ENCODE results near the gene KRT15. TPM values are rescaled to one million over a fixed set of nuclear protein-coding genes. Genes with fewer than 3 reads are reported as not detected.

KRT15 gene
- total RNA-seq, 4 donors from 2014 or later: 0.80 to 17.6 (median 7.4) TPM

DNA sequence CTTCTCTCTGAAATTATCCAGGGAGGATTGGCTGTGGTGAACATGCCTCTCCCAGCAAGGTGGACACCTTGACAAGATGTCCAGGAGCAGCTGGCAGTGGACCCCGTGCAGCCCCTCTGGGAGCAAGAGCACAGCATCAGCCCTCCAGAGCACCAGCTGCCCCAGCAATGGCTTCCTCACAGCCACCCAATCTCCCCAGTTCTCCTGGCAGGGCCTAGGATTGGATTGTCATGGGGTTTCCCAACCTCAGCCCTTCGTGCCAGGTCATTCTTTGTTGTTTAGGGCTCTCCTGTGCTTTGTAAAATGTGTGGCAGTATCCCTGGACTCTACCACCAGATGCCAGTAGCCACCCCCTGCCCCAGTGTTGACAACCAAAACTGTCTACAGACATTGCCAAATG, 27.2 kb downstream of the KRT15 start:
- H3K27me3 ChIP-seq: no peaks in the 10 kb centered on the region
- H3K9me3 ChIP-seq: no peaks in the 10 kb centered on the region
- no peak for TF ChIP-seq POLR2A (IDR thresholded peaks at IDR 0.05)
- TF ChIP-seq, protein P1, sequence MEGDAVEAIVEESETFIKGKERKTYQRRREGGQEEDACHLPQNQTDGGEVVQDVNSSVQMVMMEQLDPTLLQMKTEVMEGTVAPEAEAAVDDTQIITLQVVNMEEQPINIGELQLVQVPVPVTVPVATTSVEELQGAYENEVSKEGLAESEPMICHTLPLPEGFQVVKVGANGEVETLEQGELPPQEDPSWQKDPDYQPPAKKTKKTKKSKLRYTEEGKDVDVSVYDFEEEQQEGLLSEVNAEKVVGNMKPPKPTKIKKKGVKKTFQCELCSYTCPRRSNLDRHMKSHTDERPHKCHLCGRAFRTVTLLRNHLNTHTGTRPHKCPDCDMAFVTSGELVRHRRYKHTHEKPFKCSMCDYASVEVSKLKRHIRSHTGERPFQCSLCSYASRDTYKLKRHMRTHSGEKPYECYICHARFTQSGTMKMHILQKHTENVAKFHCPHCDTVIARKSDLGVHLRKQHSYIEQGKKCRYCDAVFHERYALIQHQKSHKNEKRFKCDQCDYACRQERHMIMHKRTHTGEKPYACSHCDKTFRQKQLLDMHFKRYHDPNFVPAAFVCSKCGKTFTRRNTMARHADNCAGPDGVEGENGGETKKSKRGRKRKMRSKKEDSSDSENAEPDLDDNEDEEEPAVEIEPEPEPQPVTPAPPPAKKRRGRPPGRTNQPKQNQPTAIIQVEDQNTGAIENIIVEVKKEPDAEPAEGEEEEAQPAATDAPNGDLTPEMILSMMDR (IDR thresholded peaks at IDR 0.05): no peak
- TF ChIP-seq EP300 (IDR thresholded peaks at IDR 0.05; ENCODE audit: low read depth): no peak
- no peak for TF ChIP-seq POLR2AphosphoS5 (IDR thresholded peaks at IDR 0.05)
- H3K4me1 ChIP-seq: peaks cover 0 to 33% (median 9%) of the 10 kb centered on the region in 4 donors
- no peak overlapping the region for H3K27ac ChIP-seq
- no peak for DNase-seq
- no peak overlapping the region for H3K4me3 ChIP-seq
- H3K36me3 ChIP-seq: no peaks in the 10 kb centered on the region
- WGBS, 2 donors (ENCODE audit: low coverage in 1 of 2): 88% methylated on average over 2 of the region's 2 CpGs; no CpG with 5 or more reads in 1 of the 2 donors
- intact Hi-C loops (cut with DNase I; ENCODE audit: low total_unique reads): no loop called here
- in situ Hi-C loops (cut with MboI; ENCODE audit: low pct_ligation_motif_present in 1 of 4, low pct_unique_long_range_greater_than_20kb in 1 of 4, low sequenced_read_pairs in 3 of 4): no loop called here

DNA sequence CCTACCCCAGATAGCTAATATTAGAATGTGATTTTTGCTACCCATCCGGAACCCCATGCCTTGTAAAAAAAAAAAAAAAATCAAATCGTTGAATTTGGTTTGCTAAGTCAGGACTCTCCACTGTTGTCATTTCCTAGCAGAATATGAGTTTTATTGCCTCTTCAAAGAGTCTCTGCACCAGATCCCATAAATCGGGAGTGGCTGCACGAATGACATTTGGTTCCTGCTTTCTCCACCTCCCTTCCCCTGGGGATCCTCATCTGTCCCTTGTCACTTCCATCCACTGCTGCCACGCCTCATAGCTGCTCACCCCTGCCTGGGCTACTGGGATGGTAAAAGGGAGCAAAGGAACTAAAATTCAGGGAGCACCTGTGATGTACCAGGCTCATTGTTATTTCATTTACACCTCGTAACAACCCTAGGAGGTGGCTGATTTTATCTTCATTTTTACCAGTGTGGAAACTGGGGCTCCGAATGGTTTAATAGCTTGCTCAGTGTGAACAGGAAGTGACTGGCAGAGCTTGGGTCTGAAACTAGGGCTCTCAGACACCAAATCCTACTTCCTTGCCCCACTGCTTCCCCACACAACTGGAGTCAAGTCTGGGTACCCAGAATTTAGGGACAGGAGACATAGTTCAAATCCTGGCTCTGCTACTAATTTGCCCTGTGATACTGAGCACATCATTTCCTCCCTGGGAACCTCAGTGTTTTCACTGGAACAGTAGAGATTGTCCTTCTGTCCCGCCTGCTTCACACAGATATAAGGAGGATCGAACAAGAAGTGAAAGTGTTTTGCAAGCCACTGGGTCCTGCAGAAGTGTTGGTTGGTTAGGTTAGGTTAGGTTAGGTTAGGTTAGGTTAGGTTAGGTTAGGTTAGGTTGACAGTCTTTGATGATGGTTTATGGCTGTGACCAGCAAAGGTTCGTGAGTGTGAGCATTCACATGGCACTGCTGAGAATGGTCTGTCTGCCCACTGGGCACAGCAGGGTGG, 28.4 kb downstream of the KRT15 start:
- peak; percentile 36 for DNase-seq
- Histone ChIP-seq H3K4me3 (no peak overlapping the region), H3K4me1 (peaks cover 0 to 33% (median 9%) of the 10 kb centered on the region in 4 donors), H3K27ac (no peak overlapping the region), H3K9me3 (no peaks in the 10 kb centered on the region), H3K36me3 (no peaks in the 10 kb centered on the region), H3K27me3 (no peaks in the 10 kb centered on the region)
- TF ChIP-seq, protein P1 (IDR thresholded peaks at IDR 0.05): no peak
- TF ChIP-seq POLR2A (IDR thresholded peaks at IDR 0.05): no peak
- no peak for TF ChIP-seq POLR2AphosphoS5 (IDR thresholded peaks at IDR 0.05)
- TF ChIP-seq EP300 (IDR thresholded peaks at IDR 0.05; ENCODE audit: low read depth): no peak
- in situ Hi-C loops (cut with MboI; ENCODE audit: low pct_ligation_motif_present in 1 of 4, low pct_unique_long_range_greater_than_20kb in 1 of 4, low sequenced_read_pairs in 3 of 4) (no loop called here), intact Hi-C loops (cut with DNase I; ENCODE audit: low total_unique reads) (no loop called here)
- 36 to 55% methylated on average over 5 to 10 of the region's 10 CpGs for WGBS, 2 donors (ENCODE audit: low coverage in 1 of 2)

DNA sequence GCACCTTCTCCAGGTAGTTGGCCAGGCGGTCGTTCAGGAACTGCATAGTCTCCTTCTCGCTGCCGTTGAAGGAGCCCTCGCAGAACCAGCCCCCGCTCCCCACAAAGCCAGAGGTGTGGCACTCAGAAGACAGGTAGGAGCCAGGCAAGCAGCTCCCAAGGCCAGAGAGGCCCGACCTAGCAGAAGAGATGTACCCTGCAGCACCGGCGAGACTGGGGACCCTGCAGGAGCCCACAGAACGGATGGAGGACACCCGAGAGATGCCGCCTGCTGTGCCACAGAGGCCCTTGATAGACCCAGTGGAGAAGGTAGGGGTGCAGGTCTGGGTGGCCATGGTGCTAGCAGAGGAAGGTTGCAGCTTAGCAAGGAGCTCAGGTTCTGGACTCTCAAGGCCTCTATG, 29.2 kb downstream of the KRT15 start, which contains the start of gene KRT36:
Gene KRT36, minus strand, starts transcription at position 380 of the 400 bp plus-strand sequence. Its CDS starts 46 bp downstream, at position 334.
- Histone ChIP-seq H3K9me3 (no peaks in the 10 kb centered on the region), H3K27ac (no peak within 1 kb of the TSS), H3K36me3 (no peaks in the 10 kb centered on the region), H3K27me3 (no peaks in the 10 kb centered on the region), H3K4me1 (peaks cover 0 to 33% (median 9%) of the 10 kb centered on the region in 4 donors), H3K4me3 (no peak within 1 kb of the TSS)
- no peak for TF ChIP-seq POLR2AphosphoS5 (IDR thresholded peaks at IDR 0.05)
- no peak for TF ChIP-seq POLR2A (IDR thresholded peaks at IDR 0.05)
- TF ChIP-seq, protein P1 (IDR thresholded peaks at IDR 0.05): no peak
- TF ChIP-seq EP300 (IDR thresholded peaks at IDR 0.05; ENCODE audit: low read depth): no peak
- intact Hi-C loops (cut with DNase I; ENCODE audit: low total_unique reads): no loop called here
- in situ Hi-C loops (cut with MboI; ENCODE audit: low pct_ligation_motif_present in 1 of 4, low pct_unique_long_range_greater_than_20kb in 1 of 4, low sequenced_read_pairs in 3 of 4): no loop called here
- DNase-seq: no peak
- WGBS, 2 donors (ENCODE audit: low coverage in 1 of 2): 90% methylated on average over 12 of the region's 12 CpGs; no CpG with 5 or more reads in 1 of the 2 donors

DNA sequence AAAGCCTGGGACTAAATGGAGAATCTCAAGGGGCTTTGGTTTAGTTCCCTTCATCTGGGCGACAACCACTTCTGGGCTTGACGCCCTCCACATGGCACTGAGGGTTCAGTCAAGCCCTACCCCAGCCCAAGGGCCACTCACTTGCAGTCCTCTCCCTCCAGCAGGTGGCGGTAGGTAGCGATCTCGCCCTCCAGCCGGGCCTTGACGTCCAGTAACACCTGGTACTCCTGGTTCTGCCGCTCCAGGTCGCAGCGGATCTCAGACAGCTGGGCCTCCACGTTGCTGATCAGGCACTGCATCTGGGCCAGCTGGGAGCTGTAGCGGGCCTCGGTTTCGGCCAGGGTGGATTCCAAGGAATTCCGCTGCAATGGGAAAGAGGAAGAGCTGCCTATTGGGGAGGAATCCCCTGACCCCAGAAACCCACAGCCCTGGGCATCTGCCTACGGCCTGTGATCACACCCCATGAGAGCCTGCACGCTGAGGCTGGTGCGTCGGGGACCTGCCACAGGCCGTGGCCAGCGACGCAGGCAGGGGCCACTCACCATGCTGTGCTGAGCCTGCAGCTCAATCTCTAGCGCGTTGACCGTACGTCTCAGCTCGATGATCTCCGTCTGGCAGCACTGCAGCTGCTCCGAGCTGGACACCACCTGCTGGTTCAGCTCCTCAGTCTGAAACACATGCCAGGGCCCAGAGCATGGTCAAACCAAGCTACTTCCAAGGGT, 31.7 kb downstream of the KRT15 start:
- TF ChIP-seq EP300 (IDR thresholded peaks at IDR 0.05; ENCODE audit: low read depth): no peak
- TF ChIP-seq, protein P1 (IDR thresholded peaks at IDR 0.05): peak; percentile 42 to 64 (median 56)
- no peak for TF ChIP-seq POLR2A (IDR thresholded peaks at IDR 0.05)
- H3K27me3 ChIP-seq: no peaks in the 10 kb centered on the region
- H3K36me3 ChIP-seq: no peaks in the 10 kb centered on the region
- intact Hi-C loops (cut with DNase I; ENCODE audit: low total_unique reads) (no loop called here), in situ Hi-C loops (cut with MboI; ENCODE audit: low pct_ligation_motif_present in 1 of 4, low pct_unique_long_range_greater_than_20kb in 1 of 4, low sequenced_read_pairs in 3 of 4) (no loop called here)
- no peaks in the 10 kb centered on the region for H3K9me3 ChIP-seq
- peaks cover 0 to 25% (median 6%) of the 10 kb centered on the region in 4 donors for H3K4me1 ChIP-seq
- H3K27ac ChIP-seq: no peak overlapping the region
- DNase-seq: peak; percentile 68
- no peak overlapping the region for H3K4me3 ChIP-seq
- 61% methylated on average over 28 of the region's 29 CpGs; no CpG with 5 or more reads in 1 of the 2 donors for WGBS, 2 donors (ENCODE audit: low coverage in 1 of 2)
